SK-N-SH (cell line): ENCODE data around the gene RAB6A. TPM values are rescaled to one million over a fixed set of nuclear protein-coding genes. Genes with fewer than 3 reads are reported as not detected.

Experiments
- CTCF ChIA-PET: fragments of 300-600, 350-600 bp; formaldehyde crosslinking; extraction: SDS; loops from one replicate; lab custom pipeline; 2021; lab: Yijun Ruan, JAX
- POLR2A ChIA-PET: fragments of 350-600 bp; sonication (Branson Sonifier 250); formaldehyde crosslinking; extraction: SDS; loops from one replicate; lab custom pipeline; 2020; ENCODE audit warnings: antibody characterized with exemption, inconsistent platforms; lab: Yijun Ruan, JAX
- DNase-seq: peaks from one replicate; pipeline ENCODE4 v3.0.0; 2012
- H2AFZ ChIP-seq: fragments of 200-600 bp; sonication (generic); 2 replicates; pipeline ENCODE4 v1.8.1; 2016; ENCODE audit warnings: antibody characterized with exemption, mild to moderate bottlenecking, low read depth
- H3F3A ChIP-seq: fragments of 200-600 bp; sonication (generic); replicated peaks from 2 replicates; pipeline ENCODE3; 2016; ENCODE audit warnings: antibody characterized with exemption, mild to moderate bottlenecking; ENCODE audit not compliant: insufficient read depth
- H3K27ac ChIP-seq, 2 experiments: fragments of 200-500 bp in 1 of 2; fragments of 200-600 bp in 1 of 2; sonication (Bioruptor generic) in 1 of 2; sonication (generic), shearing (Covaris generic) in 1 of 2; 2 replicates each; pipeline versions ENCODE4 v1.5.1 to v1.6.1; 2014 to 2016; ENCODE audit warnings: low read depth in 2 of 2, inconsistent platforms in 1 of 2, low read length in 1 of 2, mild to moderate bottlenecking in 1 of 2, mixed read lengths in 1 of 2
- H3K27me3 ChIP-seq: fragments of 200-600 bp; sonication (generic), shearing (Covaris generic); 2 replicates; pipeline ENCODE4 v1.6.1; 2016; ENCODE audit warnings: mixed run types; ENCODE audit not compliant: insufficient read depth
- H3K36me3 ChIP-seq, 2 experiments: fragments of 200-500 bp in 1 of 2; fragments of 200-600 bp in 1 of 2; sonication (Bioruptor generic) in 1 of 2; sonication (generic) in 1 of 2; replicated peaks in 1 of 2; 2 replicates each; pipeline versions ENCODE3 to v1.5.1; 2014 to 2016; ENCODE audit warnings: low read length in 1 of 2, mild to moderate bottlenecking in 1 of 2; ENCODE audit not compliant: insufficient read depth in 2 of 2, control insufficient read depth in 1 of 2
- H3K4me1 ChIP-seq, 2 experiments: fragments of 200-500 bp in 1 of 2; fragments of 200-600 bp in 1 of 2; sonication (Bioruptor generic) in 1 of 2; sonication (generic), shearing (Covaris generic) in 1 of 2; 2 replicates each; pipeline versions ENCODE4 v1.5.1 to v1.6.1; 2014 to 2016; ENCODE audit warnings: low read depth in 1 of 2, low read length in 1 of 2, mixed run types in 1 of 2; ENCODE audit not compliant: insufficient read depth in 2 of 2, control insufficient read depth in 1 of 2
- H3K4me2 ChIP-seq: fragments of 200-600 bp; sonication (generic), shearing (Covaris generic); 2 replicates; pipeline ENCODE4 v1.6.1; 2017; ENCODE audit warnings: mixed run types
- H3K4me3 ChIP-seq, 2 experiments: fragments of 200-500 bp in 1 of 2; fragments of 200-600 bp in 1 of 2; sonication (Bioruptor generic) in 1 of 2; sonication (generic), shearing (Covaris generic) in 1 of 2; 2 replicates each; pipeline versions ENCODE4 v1.5.1 to v1.8.1; 2014 to 2016; ENCODE audit warnings: low read depth in 2 of 2, inconsistent platforms in 1 of 2, low read length in 1 of 2, mild to moderate bottlenecking in 1 of 2, mixed read lengths in 1 of 2, moderate library complexity in 1 of 2
- H3K79me2 ChIP-seq: fragments of 200-600 bp; sonication (generic); 2 replicates; pipeline ENCODE4 v1.8.1; 2017; ENCODE audit warnings: mild to moderate bottlenecking; ENCODE audit not compliant: insufficient read depth
- H3K9ac ChIP-seq: fragments of 200-600 bp; sonication (generic); 2 replicates; pipeline ENCODE4 v1.6.1; 2017; ENCODE audit warnings: mixed run types
- H3K9me2 ChIP-seq: fragments of 200-600 bp; sonication (generic); 2 replicates; pipeline ENCODE4 v1.6.1; 2017; ENCODE audit warnings: mixed run types
- H3K9me3 ChIP-seq: fragments of 200-600 bp; sonication (generic); 2 replicates; pipeline ENCODE4 v1.6.1; 2017; ENCODE audit warnings: mixed run types, mild to moderate bottlenecking, moderate library complexity
- H4K20me1 ChIP-seq: fragments of 200-600 bp; sonication (generic); 2 replicates; pipeline ENCODE4 v1.6.1; 2017; ENCODE audit warnings: mild to moderate bottlenecking, mixed run types; ENCODE audit not compliant: insufficient read depth
- CTCF ChIP-seq: fragments of 200-600 bp; sonication (generic); IDR thresholded peaks from 2 replicates; pipeline ENCODE4 v1.6.1; 2017; ENCODE audit warnings: antibody characterized with exemption, mild to moderate bottlenecking, moderate library complexity
- FOXM1 ChIP-seq: IDR thresholded peaks from 2 replicates; pipeline ENCODE4 v1.4.0; 2012; ENCODE audit warnings: low read depth, mild to moderate bottlenecking
- MAX ChIP-seq: IDR thresholded peaks from 2 replicates; pipeline ENCODE4 v1.4.0; 2012; ENCODE audit warnings: low read depth
- MEF2A ChIP-seq: IDR thresholded peaks from 2 replicates; pipeline ENCODE4 v1.4.0; 2012; ENCODE audit warnings: low read depth, borderline replicate concordance
- NFIC ChIP-seq: IDR thresholded peaks from 2 replicates; pipeline ENCODE4 v1.4.0; 2012; ENCODE audit warnings: borderline replicate concordance
- RFX5 ChIP-seq: IDR thresholded peaks from 2 replicates; pipeline ENCODE4 v1.6.1; 2012; ENCODE audit warnings: mild to moderate bottlenecking, improper control_type of control experiment, low read length
- SMC3 ChIP-seq: IDR thresholded peaks from 2 replicates; pipeline ENCODE4 v1.6.1; 2012; ENCODE audit warnings: low read depth, low read length, improper control_type of control experiment
- TEAD4 ChIP-seq: IDR thresholded peaks from 2 replicates; pipeline ENCODE4 v1.4.0; 2012; ENCODE audit warnings: mild to moderate bottlenecking, borderline replicate concordance; ENCODE audit not compliant: insufficient read depth
- USF2 ChIP-seq: fragments of 150-350 bp; IDR thresholded peaks from 2 replicates; pipeline ENCODE4 v1.6.1; 2017; ENCODE audit warnings: antibody characterized with exemption, low read length, low read depth, borderline replicate concordance
- YY1 ChIP-seq: IDR thresholded peaks from 2 replicates; pipeline ENCODE4 v1.4.0; 2012; ENCODE audit warnings: low read depth, mild to moderate bottlenecking
- WGBS: methylation state at CpG from one replicate; pipeline ENCODE4 v1.1.6; 2017; ENCODE audit warnings: low lambda C conversion rate; 5-methylcytosine and 5-hydroxymethylcytosine counted together
- polyA plus RNA-seq, 3 experiments: library from polyadenylated mRNA; depleted of rRNA; stranded (reverse); fragments of >200 nt; gene quantifications; 2 replicates each; pipeline ENCODE4 v1.2.3, GENCODE V29; 2012

The RAB6A gene
- polyA plus RNA-seq, 1 of the 3 experiments (the other 2 are of a cell fraction): 39.1 TPM

GRCh38 chr11:73640592-73640991 lies 120.3 kb downstream of the RAB6A start:
- DNase-seq: no peak
- Histone ChIP-seq H3K4me1 (no peaks in the 10 kb centered on the region), H3K27ac (no peak overlapping the region), H3K27me3 (no peaks in the 10 kb centered on the region), H3K9me3 (no peaks in the 10 kb centered on the region), H4K20me1 (no peaks in the 10 kb centered on the region), H2AFZ (no peak overlapping the region), H3K9ac (no peak overlapping the region), H3K4me2 (no peak overlapping the region), H3K36me3 (no peaks in the 10 kb centered on the region), H3F3A (no peaks in the 10 kb centered on the region), H3K4me3 (no peak overlapping the region), H3K9me2 (no peaks in the 10 kb centered on the region), H3K79me2 (no peaks in the 10 kb centered on the region)
- POLR2A ChIA-PET: no interaction called here
- TF ChIP-seq FOXM1 (no peak), SMC3 (no peak)
- 39% methylated on average over 2 of the region's 2 CpGs for WGBS
- CTCF ChIA-PET: interaction anchor here (0.8 to 7.6 kb wide), 5 partner anchors 14 to 290 kb away, joined by 3 to 35 read pairs (median 4); no protein-coding TSS in a partner anchor

- Histone ChIP-seq H3K4me3 (no peak overlapping the region), H3K79me2 (no peaks in the 10 kb centered on the region), H4K20me1 (no peaks in the 10 kb centered on the region), H3K4me1 (no peaks in the 10 kb centered on the region), H3K36me3 (no peaks in the 10 kb centered on the region), H2AFZ (peak overlapping the region; percentile 81), H3K4me2 (no peak overlapping the region), H3K9me3 (no peaks in the 10 kb centered on the region), H3K9me2 (no peaks in the 10 kb centered on the region), H3K27ac (no peak overlapping the region), H3K27me3 (no peaks in the 10 kb centered on the region), H3K9ac (no peak overlapping the region), H3F3A (no peaks in the 10 kb centered on the region)
- POLR2A ChIA-PET: interaction anchor here (0.6 kb wide), 1 partner anchor 14 kb away, joined by 3 read pairs; no protein-coding TSS in a partner anchor
- no peak for DNase-seq
- WGBS: 38% methylated on average over 1 of the region's 1 CpG
- CTCF ChIA-PET: interaction anchor here (1.1 to 3.5 kb wide), 3 partner anchors 10 to 234 kb away, joined by 3 to 12 read pairs (median 3); no protein-coding TSS in a partner anchor
- TF ChIP-seq RFX5 (no peak), YY1 (peak; percentile 72; the same call in 1 of the 2 replicates)
Observed at GRCh38 chr11:73637012-73637411, 123.9 kb downstream of the RAB6A start.

- Histone ChIP-seq H4K20me1 (no peaks in the 10 kb centered on the region), H3K4me3 (no peak overlapping the region), H3K36me3 (no peaks in the 10 kb centered on the region), H3F3A (no peaks in the 10 kb centered on the region), H3K79me2 (no peaks in the 10 kb centered on the region), H2AFZ (no peak overlapping the region), H3K4me1 (no peaks in the 10 kb centered on the region), H3K27ac (no peak overlapping the region), H3K9ac (no peak overlapping the region), H3K9me3 (no peaks in the 10 kb centered on the region), H3K9me2 (no peaks in the 10 kb centered on the region), H3K4me2 (no peak overlapping the region), H3K27me3 (no peaks in the 10 kb centered on the region)
- ChIA-PET CTCF (interaction anchor here (1.1 to 3.5 kb wide), 4 partner anchors 10 to 233 kb away, joined by 3 to 12 read pairs (median 4); no protein-coding TSS in a partner anchor), POLR2A (interaction anchor here (0.6 kb wide), 1 partner anchor 15 kb away, joined by 3 read pairs; no protein-coding TSS in a partner anchor)
- DNase-seq: no peak
- WGBS: 82% methylated on average over 5 of the region's 5 CpGs
- TF ChIP-seq YY1: no peak
- TF ChIP-seq NFIC: no peak
- no peak for TF ChIP-seq MEF2A
- no peak for TF ChIP-seq MAX
- no peak for TF ChIP-seq USF2
- no peak for TF ChIP-seq CTCF
- no peak for TF ChIP-seq TEAD4
Observed at GRCh38 chr11:73636249-73636648, 124.6 kb downstream of the RAB6A start.
